Endothelial cell of coronary artery (primary cell): ENCODE measurements around the gene SLC49A4. TPM values are rescaled to one million over a fixed set of nuclear protein-coding genes. Genes with fewer than 3 reads are reported as not detected.

ENCODE experiments used
- total RNA-seq: library from RNA; depleted of rRNA; stranded (reverse); fragments of >200 nt; gene quantifications from 2 replicates; pipeline ENCODE4 v1.2.3, GENCODE V29; 2014

Gene SLC49A4, protein sequence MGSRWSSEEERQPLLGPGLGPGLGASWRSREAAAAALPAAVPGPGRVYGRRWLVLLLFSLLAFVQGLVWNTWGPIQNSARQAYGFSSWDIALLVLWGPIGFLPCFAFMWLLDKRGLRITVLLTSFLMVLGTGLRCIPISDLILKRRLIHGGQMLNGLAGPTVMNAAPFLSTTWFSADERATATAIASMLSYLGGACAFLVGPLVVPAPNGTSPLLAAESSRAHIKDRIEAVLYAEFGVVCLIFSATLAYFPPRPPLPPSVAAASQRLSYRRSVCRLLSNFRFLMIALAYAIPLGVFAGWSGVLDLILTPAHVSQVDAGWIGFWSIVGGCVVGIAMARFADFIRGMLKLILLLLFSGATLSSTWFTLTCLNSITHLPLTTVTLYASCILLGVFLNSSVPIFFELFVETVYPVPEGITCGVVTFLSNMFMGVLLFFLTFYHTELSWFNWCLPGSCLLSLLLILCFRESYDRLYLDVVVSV
- 8.7 and 12.6 TPM in 2 replicates for total RNA-seq

DNA sequence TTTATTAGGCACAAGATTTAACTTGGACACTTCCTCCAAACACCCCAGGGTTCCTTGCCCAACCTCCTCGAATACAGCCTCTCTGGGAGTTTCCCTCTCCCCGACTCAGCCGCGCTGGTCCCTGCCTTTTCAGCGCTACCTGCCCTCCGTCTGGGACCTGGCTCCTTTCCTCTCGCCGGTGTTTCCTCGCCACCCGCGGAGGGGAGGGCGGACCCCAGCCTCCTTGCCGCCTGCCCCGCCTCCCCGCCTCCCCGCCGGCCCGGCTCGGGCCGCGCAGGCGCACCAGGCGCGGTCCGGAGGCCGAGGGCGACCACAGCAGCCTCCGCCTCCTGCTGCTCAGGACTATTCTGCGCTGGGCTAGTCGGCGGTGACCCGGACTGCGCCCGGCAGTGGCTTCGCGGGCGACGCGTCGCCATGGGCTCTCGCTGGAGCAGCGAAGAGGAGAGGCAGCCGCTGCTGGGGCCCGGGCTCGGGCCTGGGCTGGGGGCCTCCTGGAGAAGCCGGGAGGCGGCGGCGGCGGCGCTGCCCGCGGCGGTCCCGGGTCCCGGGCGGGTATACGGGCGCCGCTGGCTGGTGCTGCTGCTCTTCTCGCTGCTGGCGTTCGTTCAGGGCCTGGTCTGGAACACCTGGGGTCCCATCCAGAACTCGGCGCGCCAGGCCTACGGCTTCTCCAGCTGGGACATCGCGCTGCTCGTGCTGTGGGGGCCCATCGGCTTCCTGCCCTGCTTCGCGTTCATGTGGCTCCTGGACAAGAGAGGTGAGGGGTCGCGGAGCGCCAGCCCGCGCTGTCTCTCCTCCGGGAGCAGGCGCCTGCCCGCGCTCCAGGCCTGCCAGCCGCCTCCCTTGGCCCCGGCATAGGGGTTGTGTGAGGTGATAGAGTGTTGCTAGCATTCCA lies at the start of gene SLC49A4:
SLC49A4 (plus strand) TSS at position 291 of the 895 bp plus-strand sequence; CDS start at position 415, 124 bp downstream.

GRCh38 chr3:122793568-122794416 lies 1.1 kb upstream of the SLC49A4 start, which contains the start of gene HSPBAP1:
TSS of gene HSPBAP1 (minus strand) at chr3:122793831. CDS start at chr3:122793680, 151 bp downstream.

Other genes starting within 250 kb of the SLC49A4 start
- 9.9 and 17.1 TPM in 2 replicates for gene PARP9, start 230.8 kb upstream of the SLC49A4 start, total RNA-seq
- gene DTX3L, start 230.7 kb upstream of the SLC49A4 start, total RNA-seq = 8.2 and 13.9 TPM in 2 replicates
- gene PARP15, start 217.4 kb upstream of the SLC49A4 start, total RNA-seq = 0.18 and 0.19 TPM in 2 replicates
- gene PARP14, start 114.2 kb upstream of the SLC49A4 start, total RNA-seq = 49.8 and 82.0 TPM in 2 replicates
- 5.3 and 6.1 TPM in 2 replicates for gene HSPBAP1, start 1.2 kb upstream of the SLC49A4 start, total RNA-seq
- under 0.01 and 0.09 TPM in 2 replicates for gene SEMA5B, start 232.7 kb downstream of the SLC49A4 start, total RNA-seq